Keratinocyte (primary cell): ENCODE results near the gene GNB3. TPM values are rescaled to one million over a fixed set of nuclear protein-coding genes. Genes with fewer than 3 reads are reported as not detected.

Experiments used
- DNase-seq: peaks from one replicate; pipeline ENCODE4 v3.0.0-alpha.2; 2011; ENCODE audit warnings: low read depth, missing footprints, low spot score
- FAIRE-seq: peaks from 2 replicates; lab custom pipeline; 2011; peaks lifted over from hg19 to GRCh38; lab: Jason Lieb, UNC
- H2AFZ ChIP-seq: 2 replicates; pipeline ENCODE4 v1.6.0; 2012; ENCODE audit warnings: low read length, control low read depth, inconsistent platforms; ENCODE audit not compliant: control insufficient read depth
- H3K27ac ChIP-seq: 2 replicates; pipeline ENCODE4 v1.5.1; 2011; ENCODE audit warnings: low read length; ENCODE audit not compliant: control insufficient read depth, insufficient read depth
- H3K27me3 ChIP-seq: 3 replicates; pipeline ENCODE4 v1.6.0; 2011; ENCODE audit warnings: low read length; ENCODE audit not compliant: control insufficient read depth, insufficient read depth; ENCODE audit errors: extremely low read depth
- H3K36me3 ChIP-seq, 2 experiments: 2 replicates in 1 of 2; 3 replicates in 1 of 2; pipeline ENCODE4 v1.5.1; 2011; ENCODE audit warnings: low read length in 2 of 2, mild to moderate bottlenecking in 1 of 2; ENCODE audit not compliant: control insufficient read depth in 2 of 2, insufficient read depth in 2 of 2; ENCODE audit errors: extremely low read depth in 1 of 2
- H3K4me1 ChIP-seq: 3 replicates; pipeline ENCODE4 v1.5.1; 2011; ENCODE audit warnings: low read length; ENCODE audit not compliant: control insufficient read depth, insufficient read depth; ENCODE audit errors: extremely low read depth
- H3K4me2 ChIP-seq: 3 replicates; pipeline ENCODE4 v1.6.0; 2011; ENCODE audit warnings: low read depth, low read length; ENCODE audit not compliant: control insufficient read depth, insufficient read depth; ENCODE audit errors: extremely low read depth
- H3K4me3 ChIP-seq, 3 experiments: fragments of 200-600 bp in 1 of 3; sonication (generic) in 1 of 3; 2 replicates in 2 of 3; 3 replicates in 1 of 3; pipeline ENCODE4 v1.5.1; 2011 to 2016; ENCODE audit warnings: low read length in 3 of 3, mild to moderate bottlenecking in 3 of 3, control low read depth in 2 of 3, inconsistent platforms in 1 of 3, low read depth in 1 of 3, mixed read lengths in 1 of 3, mixed run types in 1 of 3, moderate library complexity in 1 of 3; ENCODE audit not compliant: control insufficient read depth in 2 of 3, insufficient read depth in 2 of 3; ENCODE audit errors: extremely low read depth in 1 of 3
- H3K79me2 ChIP-seq: 2 replicates; pipeline ENCODE4 v1.6.0; 2012; ENCODE audit warnings: low read length; ENCODE audit not compliant: control insufficient read depth, insufficient read depth
- H3K9ac ChIP-seq: 3 replicates; pipeline ENCODE4 v1.6.0; 2011; ENCODE audit warnings: low read length; ENCODE audit not compliant: control insufficient read depth, insufficient read depth; ENCODE audit errors: extremely low read depth
- H3K9me1 ChIP-seq: 3 replicates; pipeline ENCODE4 v1.6.0; 2011; ENCODE audit warnings: low read length; ENCODE audit not compliant: control insufficient read depth, insufficient read depth; ENCODE audit errors: extremely low read depth
- H3K9me3 ChIP-seq: 2 replicates; pipeline ENCODE4 v1.5.1; 2012; ENCODE audit warnings: low read depth, low read length; ENCODE audit not compliant: control insufficient read depth
- H4K20me1 ChIP-seq: 3 replicates; pipeline ENCODE4 v1.6.0; 2011; ENCODE audit warnings: low read length; ENCODE audit not compliant: control insufficient read depth, insufficient read depth; ENCODE audit errors: extremely low read depth
- CTCF ChIP-seq, 3 experiments: IDR thresholded peaks in 1 of 3; conservative IDR thresholded peaks in 1 of 3; optimal IDR thresholded peaks in 1 of 3; 2 replicates in 2 of 3; 3 replicates in 1 of 3; pipeline versions ENCODE3 to v1.5.1; 2011; ENCODE audit warnings: low read length in 3 of 3, mild to moderate bottlenecking in 3 of 3, moderate library complexity in 2 of 3, control low read depth in 1 of 3, inconsistent platforms in 1 of 3; ENCODE audit not compliant: insufficient read depth in 2 of 3; ENCODE audit errors: extremely low read depth in 1 of 3
- EZH2 ChIP-seq: IDR thresholded peaks from one replicate; pipeline ENCODE4 v1.6.1; 2012; ENCODE audit warnings: inconsistent platforms, mild to moderate bottlenecking, low read length, moderate library complexity
- dilution Hi-C: fragments of 300-500 bp; cut with MboI; formaldehyde crosslinking; loops from one replicate; pipeline ENCODE4 v1.7.0; 2020; ENCODE audit warnings: low sequenced_read_pairs; ENCODE audit not compliant: extremely low pct_ligation_motif_present
- polyA plus RNA-seq, 5 experiments: library from polyadenylated mRNA; depleted of rRNA in 3 of 5; stranded (reverse) in 3 of 5; stranded (forward) in 1 of 5; unstranded in 1 of 5; fragments of >200 nt; gene quantifications; 1 replicate in 1 of 5; 2 replicates in 3 of 5; 3 replicates in 1 of 5; pipeline versions ENCODE4 v1.2.1 to v1.2.3, GENCODE V29; 2011 to 2012; ENCODE audit warnings: missing spikeins in 2 of 5, low read depth in 1 of 5, low replicate concordance in 1 of 5

The GNB3 gene
- polyA plus RNA-seq, 1 donor (not counting 4 experiments of a cell fraction or from before 2014, with no cell fraction given) = 0.80 TPM

DNA sequence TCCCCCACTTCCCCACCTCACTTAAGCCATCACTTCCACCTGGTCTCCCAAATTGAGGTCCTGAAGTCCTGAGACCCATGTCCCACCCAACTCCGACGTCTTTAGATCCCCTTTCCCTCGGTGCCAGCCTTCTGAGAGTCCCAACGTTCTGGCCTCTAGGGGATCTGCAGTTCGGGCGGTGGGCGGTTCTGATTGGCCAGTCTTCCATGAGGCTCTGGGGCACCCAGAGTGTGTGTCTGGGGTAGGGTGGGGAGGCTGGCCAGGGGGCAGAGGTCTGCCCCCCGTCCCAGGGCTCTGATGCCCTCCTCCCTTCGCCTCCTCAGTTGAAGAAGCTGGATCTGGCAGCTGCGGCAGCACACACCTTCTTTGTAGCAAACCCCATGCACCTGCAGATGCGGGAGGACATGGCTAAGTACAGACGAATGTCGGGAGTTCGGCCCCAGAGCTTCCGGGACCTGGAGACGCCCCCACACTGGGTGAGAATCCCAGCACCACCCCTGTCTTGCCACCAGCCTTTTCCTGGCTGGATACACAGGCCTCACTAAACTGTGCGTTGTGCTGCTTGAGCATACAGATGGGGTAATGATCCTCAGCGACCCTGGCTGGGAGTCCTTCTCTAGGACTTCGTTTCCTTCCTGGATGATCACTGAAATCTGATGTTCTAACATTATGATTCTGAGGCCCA lies 11.0 kb upstream of the GNB3 start:
- no peak overlapping the region for H3K27ac ChIP-seq
- H3K9me3 ChIP-seq = no peaks in the 10 kb centered on the region
- no peaks in the 10 kb centered on the region for H3K79me2 ChIP-seq
- dilution Hi-C loops = no loop called here
- H3K27me3 ChIP-seq = peaks cover 42% of the 10 kb centered on the region
- H3K4me1 ChIP-seq = peaks cover 12% of the 10 kb centered on the region
- peak overlapping the region; percentile 89 for H2AFZ ChIP-seq
- no peaks in the 10 kb centered on the region for H4K20me1 ChIP-seq
- FAIRE-seq (no peak), DNase-seq (no peak)
- no peak for TF ChIP-seq EZH2
- peak in 1 of 3 experiments; percentile 14 for TF ChIP-seq CTCF (optimal IDR thresholded peaks at IDR 0.05 in 1 of 3, IDR thresholded peaks at IDR 0.05 in 1 of 3, conservative IDR thresholded peaks at IDR 0.05 in 1 of 3; ENCODE audit: extremely low read depth in 1 of 3, insufficient read depth in 2 of 3, low read length in 3 of 3)
- H3K4me2 ChIP-seq = peak overlapping the region; percentile 85
- H3K9ac ChIP-seq = peak overlapping the region; percentile 71
- peak overlapping the region; percentile 62 to 83 (median 82) for H3K4me3 ChIP-seq
- H3K9me1 ChIP-seq = no peaks in the 10 kb centered on the region
- H3K36me3 ChIP-seq = no peaks in the 10 kb centered on the region

DNA sequence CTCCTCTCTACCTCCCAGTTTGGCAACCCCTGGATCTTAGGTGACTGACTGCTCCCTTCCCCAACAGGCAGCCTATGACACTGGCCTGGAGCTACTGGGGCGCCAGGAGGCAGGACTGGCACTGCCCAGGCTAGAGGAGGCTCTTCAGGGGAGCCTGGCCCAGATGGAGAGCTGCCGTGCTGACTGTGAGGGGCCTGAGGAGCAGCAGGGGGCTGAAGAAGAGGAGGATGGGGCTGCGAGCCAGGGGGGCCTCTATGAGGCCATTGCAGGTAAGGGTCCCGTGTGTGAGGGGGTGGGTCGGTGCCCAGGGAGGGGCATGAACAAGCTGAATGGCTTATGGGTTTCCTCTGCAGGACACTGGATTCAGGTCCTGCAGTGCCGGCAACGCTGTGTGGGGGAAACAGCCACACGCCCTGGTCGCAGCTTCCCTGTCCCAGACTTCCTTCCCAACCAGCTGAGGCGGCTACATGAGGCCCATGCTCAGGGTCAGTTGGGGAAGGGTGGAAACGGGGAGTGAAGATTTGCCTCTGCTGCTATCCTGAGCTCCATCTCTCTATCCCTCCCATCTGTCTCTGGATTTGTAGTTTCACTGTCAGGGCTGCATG lies 10.3 kb upstream of the GNB3 start:
- Histone ChIP-seq H3K9me1 (no peaks in the 10 kb centered on the region), H3K4me2 (no peak overlapping the region), H3K9ac (no peak overlapping the region), H3K9me3 (no peaks in the 10 kb centered on the region), H3K27me3 (peaks cover 35% of the 10 kb centered on the region), H3K4me3 (no peak overlapping the region), H2AFZ (no peak overlapping the region), H3K4me1 (peaks cover 6% of the 10 kb centered on the region), H3K36me3 (no peaks in the 10 kb centered on the region), H3K79me2 (no peaks in the 10 kb centered on the region), H4K20me1 (no peaks in the 10 kb centered on the region), H3K27ac (no peak overlapping the region)
- FAIRE-seq (no peak), DNase-seq (no peak)
- dilution Hi-C loops = no loop called here
- TF ChIP-seq CTCF (optimal IDR thresholded peaks at IDR 0.05 in 1 of 3, IDR thresholded peaks at IDR 0.05 in 1 of 3, conservative IDR thresholded peaks at IDR 0.05 in 1 of 3; ENCODE audit: extremely low read depth in 1 of 3, insufficient read depth in 2 of 3, low read length in 3 of 3) (no peak), EZH2 (no peak)
